Common myeloid progenitor, CD34-positive (primary cell): ENCODE data around the gene PID1.

Source experiments
- CTCF ChIA-PET: fragments of 350-600 bp; sonication (Branson Sonifier 250); formaldehyde crosslinking; loops from one replicate; lab custom pipeline; 2021; ENCODE audit warnings: antibody characterized with exemption; lab: Charles Lee
- POLR2A ChIA-PET: fragments of 350-600 bp; sonication (Branson Sonifier 250); formaldehyde crosslinking; loops from one replicate; lab custom pipeline; 2021; ENCODE audit warnings: antibody characterized with exemption; lab: Charles Lee
- DNase-seq, 3 donors: peaks; one replicate each; pipeline versions ENCODE4 v3.0.0 to v3.0.0-alpha.2; 2013
- H3K27ac ChIP-seq, 2 experiments: 1 replicate in 1 of 2; 2 replicates in 1 of 2; pipeline ENCODE4 v1.7.0; 2013; ENCODE audit warnings: inconsistent platforms in 2 of 2, low read length in 2 of 2, mild to moderate bottlenecking in 2 of 2, low read depth in 1 of 2, moderate library complexity in 1 of 2; ENCODE audit not compliant: severe bottlenecking in 2 of 2, insufficient read depth in 1 of 2, poor library complexity in 1 of 2
- H3K27me3 ChIP-seq, 5 experiments: replicated peaks in 2 of 5; 1 replicate in 3 of 5; 2 replicates in 2 of 5; pipeline versions ENCODE4 v1.6.1 to v1.7.0; 2013; ENCODE audit warnings: low read length in 4 of 5, mild to moderate bottlenecking in 2 of 5, moderate library complexity in 2 of 5, inconsistent platforms in 1 of 5; ENCODE audit not compliant: insufficient read depth in 5 of 5, control insufficient read depth in 4 of 5
- H3K36me3 ChIP-seq, 4 experiments: 1 replicate in 2 of 4; 2 replicates in 2 of 4; pipeline versions ENCODE4 v1.6.1 to v1.7.0; 2013; ENCODE audit warnings: low read length in 3 of 4, control low read depth in 1 of 4, mild to moderate bottlenecking in 1 of 4; ENCODE audit not compliant: control insufficient read depth in 4 of 4, insufficient read depth in 4 of 4
- H3K4me1 ChIP-seq, 4 experiments: 1 replicate in 3 of 4; 2 replicates in 1 of 4; pipeline versions ENCODE4 v1.6.1 to v1.7.1; 2013; ENCODE audit warnings: low read length in 3 of 4, mild to moderate bottlenecking in 3 of 4, control low read depth in 1 of 4, inconsistent platforms in 1 of 4, moderate library complexity in 1 of 4; ENCODE audit not compliant: control insufficient read depth in 4 of 4, insufficient read depth in 4 of 4; ENCODE audit errors: control extremely low read depth in 1 of 4
- H3K4me3 ChIP-seq, 7 experiments: 1 replicate in 4 of 7; 2 replicates in 3 of 7; pipeline versions ENCODE4 v1.5.1 to v1.7.0; 2013; ENCODE audit warnings: mild to moderate bottlenecking in 7 of 7, low read length in 6 of 7, moderate library complexity in 6 of 7, inconsistent platforms in 2 of 7, low read depth in 2 of 7, control low read depth in 1 of 7; ENCODE audit not compliant: insufficient read depth in 4 of 7, control insufficient read depth in 1 of 7; ENCODE audit errors: extremely low read depth in 1 of 7
- H3K9me3 ChIP-seq, 5 experiments: 1 replicate in 4 of 5; 2 replicates in 1 of 5; pipeline versions ENCODE4 v1.6.1 to v1.7.1; 2013; ENCODE audit warnings: low read length in 4 of 5, mild to moderate bottlenecking in 2 of 5, inconsistent platforms in 1 of 5, low read depth in 1 of 5, moderate library complexity in 1 of 5; ENCODE audit not compliant: control insufficient read depth in 4 of 5, insufficient read depth in 2 of 5; ENCODE audit errors: control extremely low read depth in 1 of 5
- WGBS: methylation state at CpG from one replicate; pipeline ENCODE4 v1.1.5; 2013; ENCODE audit not compliant: insufficient coverage; 5-methylcytosine and 5-hydroxymethylcytosine counted together

Gene PID1

GRCh38 chr2:229249536-229249935 lies 21.6 kb downstream of the PID1 start:
- Histone ChIP-seq H3K4me1 (no peaks in the 10 kb centered on the region), H3K9me3 (no peaks in the 10 kb centered on the region), H3K27me3 (peaks cover 0 to 2% (median 0%) of the 10 kb centered on the region in 5 experiments), H3K27ac (no peak overlapping the region), H3K36me3 (no peaks in the 10 kb centered on the region), H3K4me3 (no peak overlapping the region)
- no CpG with 5 or more reads among the region's 3 CpGs for WGBS
- DNase-seq, result no peak
- ChIA-PET CTCF (no interaction called here), POLR2A (no interaction called here)

GRCh38 chr2:229246334-229246733 lies 24.8 kb downstream of the PID1 start:
- no peak for DNase-seq
- Histone ChIP-seq H3K9me3 (peaks cover 0 to 4% (median 0%) of the 10 kb centered on the region in 5 experiments), H3K4me3 (no peak overlapping the region), H3K36me3 (no peaks in the 10 kb centered on the region), H3K27me3 (no peaks in the 10 kb centered on the region), H3K4me1 (no peaks in the 10 kb centered on the region), H3K27ac (no peak overlapping the region)
- CTCF ChIA-PET, result no interaction called here
- POLR2A ChIA-PET, result no interaction called here
- 100% methylated on average over 2 of the region's 3 CpGs for WGBS

- peaks cover 0 to 4% (median 0%) of the 10 kb centered on the region in 5 experiments for H3K9me3 ChIP-seq
- no peaks in the 10 kb centered on the region for H3K36me3 ChIP-seq
- ChIA-PET POLR2A (no interaction called here), CTCF (no interaction called here)
- H3K4me1 ChIP-seq, result no peaks in the 10 kb centered on the region
- H3K27ac ChIP-seq, result no peak overlapping the region
- 83% methylated on average over 2 of the region's 2 CpGs for WGBS
- H3K4me3 ChIP-seq, result no peak overlapping the region
- no peaks in the 10 kb centered on the region for H3K27me3 ChIP-seq
- DNase-seq, result no peak
Observed at GRCh38 chr2:229244975-229245374, 26.1 kb downstream of the PID1 start.

GRCh38 chr2:229243890-229244560 lies 27.1 kb downstream of the PID1 start:
- no peak for DNase-seq
- no CpG with 5 or more reads among the region's 2 CpGs for WGBS

GRCh38 chr2:229240984-229241491 lies 30.0 kb downstream of the PID1 start:
- Histone ChIP-seq H3K9me3 (peaks cover 0 to 4% (median 0%) of the 10 kb centered on the region in 5 experiments), H3K27me3 (no peaks in the 10 kb centered on the region), H3K36me3 (no peaks in the 10 kb centered on the region), H3K27ac (no peak overlapping the region), H3K4me1 (no peaks in the 10 kb centered on the region), H3K4me3 (no peak overlapping the region)
- ChIA-PET CTCF (no interaction called here), POLR2A (no interaction called here)
- no peak for DNase-seq

More at GRCh38 chr2:229243890-229244560, 27.1 kb downstream of the PID1 start:
- CTCF ChIA-PET, result no interaction called here
- Histone ChIP-seq H3K27ac (no peak overlapping the region), H3K27me3 (no peaks in the 10 kb centered on the region), H3K36me3 (no peaks in the 10 kb centered on the region), H3K9me3 (peaks cover 0 to 4% (median 0%) of the 10 kb centered on the region in 5 experiments), H3K4me1 (no peaks in the 10 kb centered on the region), H3K4me3 (no peak overlapping the region)
- POLR2A ChIA-PET, result no interaction called here

GRCh38 chr2:229239021-229239420 lies 32.1 kb downstream of the PID1 start:
- Histone ChIP-seq H3K27ac (no peak overlapping the region), H3K27me3 (no peaks in the 10 kb centered on the region), H3K9me3 (peaks cover 0 to 4% (median 0%) of the 10 kb centered on the region in 5 experiments), H3K4me1 (no peaks in the 10 kb centered on the region), H3K4me3 (no peak overlapping the region), H3K36me3 (no peaks in the 10 kb centered on the region)
- DNase-seq, result no peak
- 76% methylated on average over 2 of the region's 2 CpGs for WGBS
- ChIA-PET CTCF (no interaction called here), POLR2A (interaction anchor here (0.6 kb wide), 1 partner anchor 17 kb away, joined by 3 read pairs; no protein-coding TSS in a partner anchor)

- ChIA-PET POLR2A (no interaction called here), CTCF (no interaction called here)
- WGBS, result no CpG with 5 or more reads among the region's 2 CpGs
- Histone ChIP-seq H3K27me3 (no peaks in the 10 kb centered on the region), H3K27ac (no peak overlapping the region), H3K9me3 (peaks cover 0 to 4% (median 0%) of the 10 kb centered on the region in 5 experiments), H3K4me3 (no peak overlapping the region), H3K4me1 (no peaks in the 10 kb centered on the region), H3K36me3 (no peaks in the 10 kb centered on the region)
- no peak for DNase-seq
Observed at GRCh38 chr2:229237270-229237669, 33.8 kb downstream of the PID1 start.
